Measurements from ENCODE around the gene CFH.
"Not testable (repeated sequence)": the region's sequence is repeated elsewhere in the genome, so short reads cannot be mapped to it uniquely, and the experiment has no call there.

DNA sequence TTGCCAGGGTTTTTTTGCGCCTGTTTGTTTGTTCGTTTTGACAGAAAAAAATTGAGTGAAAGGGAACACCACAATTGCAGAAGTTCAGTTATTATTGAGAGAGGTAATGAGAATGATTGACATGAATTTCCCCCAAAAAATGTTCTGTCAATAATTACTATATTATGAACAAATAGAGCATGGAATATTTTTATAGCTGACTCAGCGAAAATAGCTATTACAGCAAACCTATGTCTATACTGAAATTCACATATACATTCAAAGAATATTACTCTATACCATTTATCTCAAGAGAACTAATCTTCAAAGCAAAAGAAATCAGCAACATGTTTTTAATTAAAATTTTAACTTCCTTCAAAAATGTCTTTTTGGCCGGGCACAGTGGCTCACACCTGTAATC, 118.0 kb downstream of the CFH start:
- TF ChIP-seq SIN3A (IDR thresholded peaks at IDR 0.05; ENCODE audit: low read depth); JUND (IDR thresholded peaks at IDR 0.05); POLR2AphosphoS5 (IDR thresholded peaks at IDR 0.05; ENCODE audit: low read depth, low read length); CEBPB (IDR thresholded peaks at IDR 0.05; ENCODE audit: low read depth); POLR2A (IDR thresholded peaks at IDR 0.05; ENCODE audit: borderline replicate concordance, extremely low read depth, insufficient read depth, insufficient read length); EZH2phosphoT487 (IDR thresholded peaks at IDR 0.05; ENCODE audit: borderline replicate concordance); ELF1 (IDR thresholded peaks at IDR 0.05; ENCODE audit: borderline replicate concordance, low read depth); EGR1 (IDR thresholded peaks at IDR 0.05; ENCODE audit: low read depth): not testable (repeated sequence)
- TF ChIP-seq, protein P1, sequence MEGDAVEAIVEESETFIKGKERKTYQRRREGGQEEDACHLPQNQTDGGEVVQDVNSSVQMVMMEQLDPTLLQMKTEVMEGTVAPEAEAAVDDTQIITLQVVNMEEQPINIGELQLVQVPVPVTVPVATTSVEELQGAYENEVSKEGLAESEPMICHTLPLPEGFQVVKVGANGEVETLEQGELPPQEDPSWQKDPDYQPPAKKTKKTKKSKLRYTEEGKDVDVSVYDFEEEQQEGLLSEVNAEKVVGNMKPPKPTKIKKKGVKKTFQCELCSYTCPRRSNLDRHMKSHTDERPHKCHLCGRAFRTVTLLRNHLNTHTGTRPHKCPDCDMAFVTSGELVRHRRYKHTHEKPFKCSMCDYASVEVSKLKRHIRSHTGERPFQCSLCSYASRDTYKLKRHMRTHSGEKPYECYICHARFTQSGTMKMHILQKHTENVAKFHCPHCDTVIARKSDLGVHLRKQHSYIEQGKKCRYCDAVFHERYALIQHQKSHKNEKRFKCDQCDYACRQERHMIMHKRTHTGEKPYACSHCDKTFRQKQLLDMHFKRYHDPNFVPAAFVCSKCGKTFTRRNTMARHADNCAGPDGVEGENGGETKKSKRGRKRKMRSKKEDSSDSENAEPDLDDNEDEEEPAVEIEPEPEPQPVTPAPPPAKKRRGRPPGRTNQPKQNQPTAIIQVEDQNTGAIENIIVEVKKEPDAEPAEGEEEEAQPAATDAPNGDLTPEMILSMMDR (IDR thresholded peaks at IDR 0.05 in 2 of 3, conservative IDR thresholded peaks at IDR 0.05 in 1 of 3; ENCODE audit: borderline replicate concordance in 1 of 3, insufficient read depth in 1 of 3, low read depth in 2 of 3, low read length in 2 of 3) = not testable (repeated sequence)
- TF ChIP-seq, protein P2, sequence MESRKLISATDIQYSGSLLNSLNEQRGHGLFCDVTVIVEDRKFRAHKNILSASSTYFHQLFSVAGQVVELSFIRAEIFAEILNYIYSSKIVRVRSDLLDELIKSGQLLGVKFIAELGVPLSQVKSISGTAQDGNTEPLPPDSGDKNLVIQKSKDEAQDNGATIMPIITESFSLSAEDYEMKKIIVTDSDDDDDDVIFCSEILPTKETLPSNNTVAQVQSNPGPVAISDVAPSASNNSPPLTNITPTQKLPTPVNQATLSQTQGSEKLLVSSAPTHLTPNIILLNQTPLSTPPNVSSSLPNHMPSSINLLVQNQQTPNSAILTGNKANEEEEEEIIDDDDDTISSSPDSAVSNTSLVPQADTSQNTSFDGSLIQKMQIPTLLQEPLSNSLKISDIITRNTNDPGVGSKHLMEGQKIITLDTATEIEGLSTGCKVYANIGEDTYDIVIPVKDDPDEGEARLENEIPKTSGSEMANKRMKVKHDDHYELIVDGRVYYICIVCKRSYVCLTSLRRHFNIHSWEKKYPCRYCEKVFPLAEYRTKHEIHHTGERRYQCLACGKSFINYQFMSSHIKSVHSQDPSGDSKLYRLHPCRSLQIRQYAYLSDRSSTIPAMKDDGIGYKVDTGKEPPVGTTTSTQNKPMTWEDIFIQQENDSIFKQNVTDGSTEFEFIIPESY (IDR thresholded peaks at IDR 0.05; ENCODE audit: extremely low read depth, insufficient replicate concordance, low read length) = not testable (repeated sequence)
- TF ChIP-seq, protein P3, sequence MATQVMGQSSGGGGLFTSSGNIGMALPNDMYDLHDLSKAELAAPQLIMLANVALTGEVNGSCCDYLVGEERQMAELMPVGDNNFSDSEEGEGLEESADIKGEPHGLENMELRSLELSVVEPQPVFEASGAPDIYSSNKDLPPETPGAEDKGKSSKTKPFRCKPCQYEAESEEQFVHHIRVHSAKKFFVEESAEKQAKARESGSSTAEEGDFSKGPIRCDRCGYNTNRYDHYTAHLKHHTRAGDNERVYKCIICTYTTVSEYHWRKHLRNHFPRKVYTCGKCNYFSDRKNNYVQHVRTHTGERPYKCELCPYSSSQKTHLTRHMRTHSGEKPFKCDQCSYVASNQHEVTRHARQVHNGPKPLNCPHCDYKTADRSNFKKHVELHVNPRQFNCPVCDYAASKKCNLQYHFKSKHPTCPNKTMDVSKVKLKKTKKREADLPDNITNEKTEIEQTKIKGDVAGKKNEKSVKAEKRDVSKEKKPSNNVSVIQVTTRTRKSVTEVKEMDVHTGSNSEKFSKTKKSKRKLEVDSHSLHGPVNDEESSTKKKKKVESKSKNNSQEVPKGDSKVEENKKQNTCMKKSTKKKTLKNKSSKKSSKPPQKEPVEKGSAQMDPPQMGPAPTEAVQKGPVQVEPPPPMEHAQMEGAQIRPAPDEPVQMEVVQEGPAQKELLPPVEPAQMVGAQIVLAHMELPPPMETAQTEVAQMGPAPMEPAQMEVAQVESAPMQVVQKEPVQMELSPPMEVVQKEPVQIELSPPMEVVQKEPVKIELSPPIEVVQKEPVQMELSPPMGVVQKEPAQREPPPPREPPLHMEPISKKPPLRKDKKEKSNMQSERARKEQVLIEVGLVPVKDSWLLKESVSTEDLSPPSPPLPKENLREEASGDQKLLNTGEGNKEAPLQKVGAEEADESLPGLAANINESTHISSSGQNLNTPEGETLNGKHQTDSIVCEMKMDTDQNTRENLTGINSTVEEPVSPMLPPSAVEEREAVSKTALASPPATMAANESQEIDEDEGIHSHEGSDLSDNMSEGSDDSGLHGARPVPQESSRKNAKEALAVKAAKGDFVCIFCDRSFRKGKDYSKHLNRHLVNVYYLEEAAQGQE (IDR thresholded peaks at IDR 0.05; ENCODE audit: low read depth) = not testable (repeated sequence)
- TF ChIP-seq, protein P4, sequence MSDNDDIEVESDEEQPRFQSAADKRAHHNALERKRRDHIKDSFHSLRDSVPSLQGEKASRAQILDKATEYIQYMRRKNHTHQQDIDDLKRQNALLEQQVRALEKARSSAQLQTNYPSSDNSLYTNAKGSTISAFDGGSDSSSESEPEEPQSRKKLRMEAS (IDR thresholded peaks at IDR 0.05) = not testable (repeated sequence)
